Pancreas (tissue), 10 donors: Measurements from ENCODE around the gene GCNA. TPM values are rescaled to one million over a fixed set of nuclear protein-coding genes. Genes with fewer than 3 reads are reported as not detected.

Experiments
- ATAC-seq, 4 donors: fragments of 200-7000 bp; cut with Tn5 transposase; one replicate each; pipeline versions ENCODE4 v1.8.0 to v1.9.1; 2020; ENCODE audit warnings: mild to moderate bottlenecking in 4 of 4, moderate library complexity in 4 of 4
- DNase-seq, 6 donors: peaks; one replicate each; pipeline ENCODE4 v3.0.0-alpha.2; 2020
- FAIRE-seq: peaks from 2 replicates; lab custom pipeline; 2012; peaks lifted over from hg19 to GRCh38; lab: Jason Lieb, UNC
- H3K27ac ChIP-seq, 4 donors: fragments of 200-600 bp; sonication (generic); 1 replicate in 3 of 4; 2 replicates in 1 of 4; pipeline versions ENCODE4 v1.5.0 to v1.8.0; 2020
- H3K27me3 ChIP-seq, 4 donors: fragments of 200-600 bp; one replicate each; pipeline ENCODE4 v1.8.0; 2021
- H3K36me3 ChIP-seq, 3 donors: fragments of 200-600 bp; sonication (generic) in 1 of 3; one replicate each; pipeline versions ENCODE4 v1.5.0 to v1.8.0; 2020 to 2021
- H3K4me1 ChIP-seq, 3 donors: fragments of 200-600 bp; one replicate each; pipeline ENCODE4 v1.8.0; 2021
- H3K4me3 ChIP-seq, 4 donors: fragments of 200-600 bp; sonication (generic) in 2 of 4; one replicate each; pipeline versions ENCODE4 v1.5.0 to v1.8.0; 2020 to 2021
- H3K9me3 ChIP-seq, 4 donors: fragments of 200-600 bp; one replicate each; pipeline ENCODE4 v1.8.0; 2021
- WGBS, 2 donors: extraction: QIAGEN DNeasy Blood & Tissue Kit; methylation state at CpG; one replicate each; pipeline ENCODE4 v1.1.7; 2013; 5-methylcytosine and 5-hydroxymethylcytosine counted together
- intact Hi-C, 3 donors: fragments of 100-400 bp; cut with DNase I; formaldehyde crosslinking; loops; one replicate each; pipeline versions ENCODE4 v1.11.1 to v1.14.2; 2022
- polyA plus RNA-seq, 2 donors: library from polyadenylated mRNA; stranded (reverse); fragments of 200-250 nt; gene quantifications; one replicate each; pipeline ENCODE4 v1.2.3, GENCODE V29; 2013
- total RNA-seq, 6 donors: library from RNA; stranded (reverse); fragmentation: NEBNext Ultra II Directional in 4 of 6; extraction: Animal tissue kit (Norgen Biotek cat#: 25700) in 4 of 6; gene quantifications; one replicate each; pipeline versions ENCODE4 v1.2.1 to v1.2.4, GENCODE V29; 2021 to 2023
- TF ChIP-seq, protein P1 (sequence below), 4 donors: fragments of 200-600 bp; sonication (generic) in 3 of 4; IDR thresholded peaks; one replicate each; pipeline versions ENCODE4 v1.5.0 to v1.8.0; 2021; ENCODE audit warnings: antibody characterized with exemption in 4 of 4
- donor health status: healthy with polysubstance abuse.
- donor health status: DM: no; HTN: no; CAD: no; lungs with moderate emphysema.
- donor health status: DM: no; HTN: no; CAD: no.
- donor health status: control.
- donor health status: control.
- donor health status: Bipolar disorder and iron deficiency.
- donor health status: DM: yes; HTN: yes; CAD: no.
- donor health status: DM: no; HTN: no; CAD: no.
- donor health status: DM: no; HTN: no; CAD: no.
- donor health status: DM: yes; HTN: yes; CAD: no.

The GCNA gene
- total and polyA plus RNA-seq, 8 donors, result 0.63 to 3.1 (median 0.97) TPM

DNA sequence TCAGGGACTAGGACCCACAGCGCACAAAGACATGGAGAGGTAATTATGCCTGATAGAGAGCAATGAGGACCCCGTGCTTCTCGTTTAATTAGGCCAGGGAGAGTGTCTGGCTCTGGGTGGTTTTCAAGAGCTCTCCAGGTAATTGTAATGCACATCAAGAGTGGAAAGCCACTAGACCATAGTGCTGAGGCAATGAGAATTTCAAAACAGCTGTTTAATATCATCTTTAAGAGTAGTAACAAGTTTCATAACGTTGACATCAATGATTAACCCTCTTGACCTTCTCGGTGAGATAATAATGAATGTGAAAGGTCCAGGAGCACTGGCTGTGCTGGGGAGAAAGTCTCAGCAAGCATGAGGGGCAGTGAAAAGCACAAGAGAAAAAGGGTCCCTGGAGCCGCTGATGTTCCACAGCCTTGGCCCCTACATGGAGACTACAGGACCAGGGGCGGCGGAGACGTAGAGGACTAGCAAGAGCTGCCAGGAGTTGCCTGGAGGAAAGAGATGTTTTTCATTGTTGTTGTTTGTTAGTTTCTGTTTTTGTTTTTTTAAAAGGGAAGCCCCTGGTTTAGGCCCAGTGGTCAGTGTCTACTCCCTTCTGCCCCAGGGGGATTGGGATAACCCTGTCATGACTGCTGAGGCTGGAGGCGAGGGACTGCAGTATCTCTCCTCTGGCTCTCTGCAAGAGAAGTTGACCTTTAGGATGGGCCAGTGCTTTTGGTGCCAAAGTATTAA lies 54.9 kb downstream of the GCNA start:
- DNase-seq (no peak), ATAC-seq (no peak), FAIRE-seq (no peak)
- H3K4me1 ChIP-seq, result no peaks in the 10 kb centered on the region
- intact Hi-C loops, result no loop called here
- no peaks in the 10 kb centered on the region for H3K27me3 ChIP-seq
- no peak overlapping the region for H3K27ac ChIP-seq
- H3K9me3 ChIP-seq, result no peaks in the 10 kb centered on the region
- no peak overlapping the region for H3K4me3 ChIP-seq
- WGBS, 2 donors, result 69 to 75% methylated on average over 10 of the region's 10 CpGs
- no peaks in the 10 kb centered on the region for H3K36me3 ChIP-seq
- TF ChIP-seq, protein P1, sequence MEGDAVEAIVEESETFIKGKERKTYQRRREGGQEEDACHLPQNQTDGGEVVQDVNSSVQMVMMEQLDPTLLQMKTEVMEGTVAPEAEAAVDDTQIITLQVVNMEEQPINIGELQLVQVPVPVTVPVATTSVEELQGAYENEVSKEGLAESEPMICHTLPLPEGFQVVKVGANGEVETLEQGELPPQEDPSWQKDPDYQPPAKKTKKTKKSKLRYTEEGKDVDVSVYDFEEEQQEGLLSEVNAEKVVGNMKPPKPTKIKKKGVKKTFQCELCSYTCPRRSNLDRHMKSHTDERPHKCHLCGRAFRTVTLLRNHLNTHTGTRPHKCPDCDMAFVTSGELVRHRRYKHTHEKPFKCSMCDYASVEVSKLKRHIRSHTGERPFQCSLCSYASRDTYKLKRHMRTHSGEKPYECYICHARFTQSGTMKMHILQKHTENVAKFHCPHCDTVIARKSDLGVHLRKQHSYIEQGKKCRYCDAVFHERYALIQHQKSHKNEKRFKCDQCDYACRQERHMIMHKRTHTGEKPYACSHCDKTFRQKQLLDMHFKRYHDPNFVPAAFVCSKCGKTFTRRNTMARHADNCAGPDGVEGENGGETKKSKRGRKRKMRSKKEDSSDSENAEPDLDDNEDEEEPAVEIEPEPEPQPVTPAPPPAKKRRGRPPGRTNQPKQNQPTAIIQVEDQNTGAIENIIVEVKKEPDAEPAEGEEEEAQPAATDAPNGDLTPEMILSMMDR (IDR thresholded peaks at IDR 0.05), result no peak

DNA sequence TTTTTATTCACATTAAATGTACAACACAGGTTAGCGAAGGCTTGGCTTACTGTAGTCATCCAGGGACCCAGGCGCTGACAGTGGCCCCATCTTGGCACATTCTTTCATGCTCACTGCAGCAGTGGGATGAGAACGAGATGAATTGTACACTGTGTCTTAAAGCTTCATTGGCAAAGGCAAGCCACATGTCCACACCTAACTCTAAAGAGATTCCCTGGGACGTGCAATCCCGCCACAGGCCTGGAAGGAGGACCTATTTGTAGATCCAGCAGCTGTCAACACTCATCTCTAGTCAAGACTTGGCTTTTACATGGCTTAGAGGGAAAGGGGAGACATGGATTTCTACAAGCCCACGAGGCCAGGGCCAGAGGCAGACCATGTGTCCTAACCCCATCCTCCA lies 56.1 kb downstream of the GCNA start:
- intact Hi-C loops, result no loop called here
- H3K9me3 ChIP-seq, result no peaks in the 10 kb centered on the region
- ATAC-seq (no peak), DNase-seq (no peak), FAIRE-seq (no peak)
- H3K27ac ChIP-seq, result no peak overlapping the region
- TF ChIP-seq, protein P1 (IDR thresholded peaks at IDR 0.05), result no peak
- no peak overlapping the region for H3K4me3 ChIP-seq
- no peaks in the 10 kb centered on the region for H3K4me1 ChIP-seq
- no peaks in the 10 kb centered on the region for H3K36me3 ChIP-seq
- 72 to 87% methylated on average over 6 of the region's 6 CpGs for WGBS, 2 donors
- H3K27me3 ChIP-seq, result no peaks in the 10 kb centered on the region

DNA sequence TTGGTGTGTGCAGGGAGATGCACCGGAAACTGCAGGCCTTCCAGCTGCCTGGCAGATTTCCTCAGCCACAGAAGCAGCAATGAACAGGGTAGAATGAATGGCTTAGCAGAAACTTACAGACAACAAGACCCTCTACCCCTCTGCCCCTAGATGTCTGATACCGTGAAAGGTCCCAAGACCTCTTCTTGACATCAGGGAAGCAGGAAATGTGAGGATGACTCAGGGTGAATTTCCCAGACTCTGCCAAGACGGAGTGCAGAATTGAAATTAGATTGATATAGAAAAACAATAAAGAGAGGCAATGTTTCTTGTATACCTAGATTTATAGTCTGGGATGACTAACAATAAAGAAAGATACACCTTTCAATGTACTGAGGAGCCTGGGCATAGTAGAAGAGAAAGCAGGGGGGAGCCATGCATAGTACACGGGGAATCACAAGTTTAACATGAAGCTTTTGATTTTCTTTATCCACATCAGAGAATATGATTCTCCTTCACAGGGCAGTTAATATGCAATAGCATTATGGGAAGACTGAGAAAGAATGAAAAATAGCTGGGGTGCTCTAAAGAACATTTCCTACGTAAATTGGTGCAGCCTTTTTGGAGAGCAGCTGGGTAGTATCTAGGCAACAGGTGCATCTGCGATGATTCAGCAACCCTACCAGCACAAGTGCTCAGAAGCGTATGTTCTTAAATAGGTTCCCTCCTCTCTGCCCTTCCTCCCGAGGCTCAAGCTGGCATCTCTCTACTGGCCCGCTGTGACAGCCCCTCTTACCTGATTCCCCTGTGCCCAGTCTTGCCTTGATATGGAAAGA lies 58.4 kb downstream of the GCNA start:
- no peak overlapping the region for H3K4me3 ChIP-seq
- intact Hi-C loops, result no loop called here
- WGBS, 2 donors, result 77 to 86% methylated on average over 9 of the region's 9 CpGs
- DNase-seq, result no peak
- no peak for FAIRE-seq
- H3K4me1 ChIP-seq, result no peaks in the 10 kb centered on the region
- TF ChIP-seq, protein P1 (IDR thresholded peaks at IDR 0.05), result no peak
- ATAC-seq, result peak in 2 of 4 donors; percentile 37 to 69
- H3K27ac ChIP-seq, result no peak overlapping the region
- H3K9me3 ChIP-seq, result no peaks in the 10 kb centered on the region
- no peaks in the 10 kb centered on the region for H3K27me3 ChIP-seq
- no peaks in the 10 kb centered on the region for H3K36me3 ChIP-seq

DNA sequence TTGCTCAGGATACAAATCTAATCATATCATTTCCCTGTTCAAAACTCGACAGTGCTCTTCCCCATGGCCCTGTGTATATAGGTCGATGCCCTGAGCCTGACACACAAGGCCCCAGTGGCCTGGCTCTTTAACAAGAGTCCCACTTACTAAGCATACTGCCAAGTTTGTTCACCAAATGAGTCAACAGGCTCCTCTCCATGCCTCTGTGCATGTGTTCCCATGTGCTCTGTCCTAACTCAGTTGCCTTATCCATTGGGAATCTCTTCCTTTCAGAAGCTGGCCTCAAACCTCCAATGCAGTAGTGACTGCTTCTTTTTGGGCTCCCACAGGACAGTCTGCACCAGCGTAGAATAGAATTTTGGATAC lies 59.0 kb downstream of the GCNA start:
- TF ChIP-seq, protein P1 (IDR thresholded peaks at IDR 0.05), result no peak
- FAIRE-seq (no peak), DNase-seq (no peak), ATAC-seq (peak in 2 of 4 donors; percentile 17 to 35)
- no peaks in the 10 kb centered on the region for H3K36me3 ChIP-seq
- H3K4me3 ChIP-seq, result no peak overlapping the region
- no peaks in the 10 kb centered on the region for H3K27me3 ChIP-seq
- H3K27ac ChIP-seq, result no peak overlapping the region
- 65 to 85% methylated on average over 3 of the region's 3 CpGs for WGBS, 2 donors
- no peaks in the 10 kb centered on the region for H3K4me1 ChIP-seq
- intact Hi-C loops, result no loop called here
- H3K9me3 ChIP-seq, result no peaks in the 10 kb centered on the region

DNA sequence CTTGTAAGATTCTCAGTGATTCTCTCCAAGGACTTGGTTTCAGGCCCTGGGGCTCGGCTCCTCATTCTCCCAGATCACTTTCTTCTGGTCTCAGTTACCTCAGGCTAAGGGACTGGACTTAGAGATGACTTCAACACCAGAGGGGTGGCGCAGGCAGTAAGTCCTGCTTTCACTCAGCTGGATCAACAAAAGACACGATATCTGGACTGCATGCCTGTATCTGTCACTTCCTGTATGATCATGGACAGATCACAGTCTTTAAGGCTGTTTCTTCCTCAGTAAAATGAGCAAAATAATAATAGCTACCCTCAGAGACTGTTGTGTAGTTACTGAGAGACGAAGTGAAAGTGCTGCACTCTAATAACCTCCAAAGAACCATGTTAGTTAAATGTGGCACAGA lies 59.6 kb downstream of the GCNA start:
- DNase-seq (no peak), ATAC-seq (no peak), FAIRE-seq (no peak)
- intact Hi-C loops, result no loop called here
- 67 to 81% methylated on average over 4 of the region's 4 CpGs for WGBS, 2 donors
- Histone ChIP-seq H3K9me3 (no peaks in the 10 kb centered on the region), H3K27ac (no peak overlapping the region), H3K4me1 (no peaks in the 10 kb centered on the region), H3K27me3 (no peaks in the 10 kb centered on the region), H3K4me3 (no peak overlapping the region), H3K36me3 (no peaks in the 10 kb centered on the region)
- TF ChIP-seq, protein P1 (IDR thresholded peaks at IDR 0.05), result no peak
